GM18909 (cell line): Measurements from ENCODE around the gene INSL4.

ENCODE experiments used
- ATAC-seq: cut with Tn5 transposase; IDR thresholded peaks from one replicate; pipeline ENCODE4 v1.9.1; 2021; ENCODE audit warnings: mild to moderate bottlenecking; ENCODE audit not compliant: unreplicated experiment, poor library complexity

The INSL4 gene

DNA sequence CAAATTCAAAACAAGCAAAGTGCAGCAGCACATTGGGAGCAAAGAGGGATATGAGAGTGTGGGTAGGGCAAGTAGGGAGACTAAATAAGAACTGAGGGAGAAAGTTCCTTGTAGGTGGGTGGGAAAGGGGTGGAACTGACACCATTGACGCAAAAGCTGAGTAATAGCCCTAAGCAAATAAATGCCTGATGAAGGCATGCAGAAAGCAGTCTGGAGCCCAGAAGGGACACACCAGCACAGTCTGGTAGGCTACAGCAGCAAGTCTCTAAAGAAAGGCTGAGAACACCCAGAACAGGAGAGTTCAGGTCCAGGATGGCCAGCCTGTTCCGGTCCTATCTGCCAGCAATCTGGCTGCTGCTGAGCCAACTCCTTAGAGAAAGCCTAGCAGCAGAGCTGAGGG is at the start of gene INSL4:
Gene INSL4, plus strand, starts transcription at position 208 of the 400 bp plus-strand sequence. Its CDS starts 105 bp downstream, at position 313.
- ATAC-seq, result no peak

DNA sequence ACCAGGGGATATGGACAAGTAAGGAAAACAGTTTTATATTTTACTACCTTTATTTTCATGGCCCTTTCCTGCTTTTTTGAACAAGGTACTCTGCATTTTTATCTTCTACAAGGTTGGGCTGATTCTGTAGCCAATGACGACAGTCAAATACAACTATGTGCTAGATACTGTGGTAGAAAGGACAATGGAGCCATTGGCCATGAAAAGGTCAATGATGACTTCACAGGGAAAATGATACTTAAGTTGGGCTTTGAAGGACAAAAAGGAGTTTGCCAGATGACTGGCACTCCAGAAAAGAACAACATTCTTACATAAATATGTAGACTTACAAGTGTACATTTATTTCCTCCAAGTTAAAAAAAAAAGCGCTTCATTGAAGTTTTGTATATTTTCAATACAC is 46.4 kb upstream of the INSL4 start:
- no peak for ATAC-seq

DNA sequence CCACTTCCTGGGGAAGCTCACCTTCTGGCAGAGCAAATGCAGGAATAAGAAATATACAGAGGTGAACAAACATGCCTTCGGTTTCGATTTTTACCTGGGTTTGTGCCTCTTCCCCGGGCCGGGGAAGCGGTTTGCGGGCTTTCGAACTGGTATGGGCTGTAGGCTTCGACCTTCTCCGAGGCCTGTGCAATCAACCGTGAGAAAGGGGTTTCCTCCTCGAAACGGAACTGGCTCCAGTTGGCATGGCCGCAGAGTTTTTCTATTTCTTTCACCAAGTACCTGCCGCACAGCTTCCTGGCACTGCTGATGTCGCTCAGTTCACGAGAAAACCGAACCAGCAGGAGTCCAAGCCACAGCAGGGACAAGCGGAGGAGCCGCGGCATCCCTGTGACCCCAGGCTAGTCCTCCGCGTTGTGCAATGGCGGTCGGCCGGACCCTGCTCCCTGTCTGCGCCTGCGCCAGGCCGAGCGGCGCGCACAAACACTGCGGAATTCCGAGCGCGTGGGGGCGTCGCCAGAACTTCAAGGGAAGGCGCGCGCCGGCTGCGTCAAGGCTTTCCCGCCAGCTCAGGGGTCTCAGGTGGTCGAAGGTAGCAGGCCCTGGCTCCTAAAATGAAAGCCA is 45.9 kb upstream of the INSL4 start, which contains the start of gene INSL6:
Gene INSL6, minus strand, starts transcription at position 420 of the 621 bp plus-strand sequence. Its CDS starts 37 bp downstream, at position 383.
- no peak for ATAC-seq

DNA sequence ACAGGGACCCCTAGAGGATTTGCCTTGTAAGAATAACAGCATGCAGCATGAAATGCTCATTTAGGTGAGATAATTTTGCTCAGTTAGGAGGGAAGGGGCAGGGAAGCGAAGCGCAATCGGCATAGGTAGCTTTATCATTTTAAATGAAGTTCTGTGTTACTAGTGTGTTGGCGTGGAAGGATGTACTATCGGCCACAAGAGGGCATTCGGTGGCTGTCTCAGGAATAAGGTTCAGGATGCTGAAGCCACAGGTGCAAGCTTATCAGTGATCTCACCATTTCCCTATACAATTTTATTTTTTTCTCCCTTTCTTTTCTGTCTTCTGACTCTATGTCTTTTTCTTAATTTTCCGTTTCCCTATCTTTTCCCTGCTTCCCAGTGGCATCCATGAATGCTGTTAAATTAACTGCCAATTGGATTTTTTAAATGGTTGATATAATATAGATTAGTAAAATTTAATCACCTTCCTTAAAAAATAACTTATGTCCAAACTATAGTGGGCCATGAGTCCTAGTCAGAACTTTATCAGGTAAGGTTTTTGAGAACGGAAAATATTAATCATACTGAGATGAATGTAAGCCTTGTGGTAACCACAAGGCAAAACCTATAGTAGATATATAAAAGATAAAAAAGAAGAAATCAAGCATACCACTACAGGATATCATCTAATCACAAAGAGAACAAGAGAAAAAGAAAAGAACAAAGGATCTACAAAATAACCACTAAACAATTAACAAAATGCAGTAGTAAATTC is 44.6 kb upstream of the INSL4 start:
- ATAC-seq, result peak; percentile 50

DNA sequence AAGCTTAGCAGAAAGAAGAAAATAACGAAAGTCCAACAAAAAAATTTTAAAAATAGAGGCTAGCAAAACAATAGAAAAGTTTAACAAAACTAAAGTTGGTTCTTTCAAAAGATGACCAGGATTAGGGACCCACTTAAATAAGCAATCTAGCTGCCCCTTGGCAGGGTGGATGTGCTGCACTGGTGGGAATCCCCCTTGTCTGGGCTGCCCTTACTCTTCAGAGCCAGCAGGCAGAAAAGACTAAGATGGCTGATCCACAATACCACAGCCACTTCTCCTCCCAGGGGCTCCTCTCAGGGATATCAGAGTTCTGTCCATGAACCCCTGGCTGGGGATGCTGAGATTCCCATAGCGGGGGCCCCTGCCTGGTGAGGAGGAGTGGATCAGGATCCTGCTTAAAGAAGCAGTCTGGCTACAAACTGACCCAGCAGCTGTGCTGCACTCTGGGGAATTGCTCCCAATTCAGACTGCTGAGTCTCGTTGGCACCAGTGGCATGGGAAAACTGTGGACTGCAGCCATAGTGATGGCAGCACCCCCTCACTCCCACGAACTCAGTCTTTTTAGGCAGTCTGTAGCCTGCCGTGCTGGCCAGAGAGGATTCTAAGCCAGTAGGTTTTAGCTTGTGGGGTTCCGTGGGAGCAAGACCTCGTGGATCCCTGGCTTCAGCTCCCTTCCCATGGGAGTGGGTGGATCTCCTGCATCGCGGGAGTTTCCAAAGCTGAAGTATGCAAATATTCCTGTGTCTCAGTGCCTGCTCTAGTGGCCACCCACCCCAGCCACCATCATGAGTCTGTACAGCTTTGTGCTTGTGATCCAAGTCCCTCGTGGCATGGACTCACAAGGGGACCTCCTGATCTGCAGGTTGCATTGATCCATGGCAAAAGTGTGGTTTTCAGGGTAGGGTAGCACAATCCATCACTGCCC is 42.9 kb upstream of the INSL4 start:
- no peak for ATAC-seq

DNA sequence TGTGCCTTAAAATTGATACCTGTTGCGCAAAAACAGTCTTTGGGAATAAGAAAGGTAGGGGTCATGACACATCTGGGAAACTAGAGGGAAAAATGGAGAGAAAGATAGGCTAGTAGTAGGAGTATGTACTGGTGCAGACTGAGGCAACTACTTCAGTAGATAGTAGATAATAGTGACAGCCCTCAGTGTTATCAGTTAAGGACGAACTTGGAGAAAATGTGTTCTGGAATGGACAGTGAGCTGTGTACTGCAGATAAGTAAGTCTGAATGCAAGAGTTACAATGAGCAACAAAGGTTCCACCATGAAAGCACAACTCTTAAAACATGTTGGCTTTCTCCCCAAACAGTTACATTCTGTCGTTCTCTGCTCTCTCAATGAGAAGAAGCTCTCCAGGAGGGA is 39.2 kb upstream of the INSL4 start:
- no peak for ATAC-seq

DNA sequence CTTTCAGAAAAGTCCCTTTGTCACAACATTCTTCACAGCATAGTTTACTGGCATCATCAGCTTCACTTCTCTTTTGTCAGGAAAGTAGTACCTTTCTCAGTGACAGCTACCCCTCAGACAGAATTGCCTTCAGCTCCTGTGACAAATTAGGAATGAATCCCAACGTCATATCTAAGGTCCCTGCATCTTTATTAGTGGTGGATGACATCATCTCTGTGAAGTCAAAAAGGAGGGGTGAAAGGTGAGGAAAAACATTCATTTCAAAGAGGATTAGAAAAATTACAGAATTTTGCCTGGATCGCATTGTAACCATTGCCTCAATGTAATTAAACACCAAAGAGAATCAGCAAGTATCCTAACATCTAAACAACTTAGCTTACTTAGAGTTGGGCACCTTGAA is 37.9 kb upstream of the INSL4 start:
- no peak for ATAC-seq

DNA sequence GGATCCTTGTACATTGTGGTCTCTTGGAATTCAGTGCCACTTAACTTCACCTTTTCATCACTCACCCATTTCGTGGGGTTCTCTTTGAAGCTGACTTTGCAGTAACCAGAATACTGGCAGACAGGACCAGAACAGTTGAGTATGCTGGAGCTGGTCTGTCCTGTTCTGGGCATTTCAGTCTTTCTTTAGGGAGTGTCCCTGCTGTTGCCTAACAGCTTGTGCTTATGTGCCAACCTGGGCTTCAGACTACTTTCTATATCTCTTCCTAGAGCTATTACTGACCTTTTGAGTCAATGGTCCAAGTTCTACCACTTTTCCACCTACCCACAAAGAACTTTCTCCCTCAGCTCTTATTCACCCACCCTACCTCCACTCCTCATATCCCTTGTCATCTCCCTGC is 35.8 kb upstream of the INSL4 start:
- ATAC-seq, result no peak

DNA sequence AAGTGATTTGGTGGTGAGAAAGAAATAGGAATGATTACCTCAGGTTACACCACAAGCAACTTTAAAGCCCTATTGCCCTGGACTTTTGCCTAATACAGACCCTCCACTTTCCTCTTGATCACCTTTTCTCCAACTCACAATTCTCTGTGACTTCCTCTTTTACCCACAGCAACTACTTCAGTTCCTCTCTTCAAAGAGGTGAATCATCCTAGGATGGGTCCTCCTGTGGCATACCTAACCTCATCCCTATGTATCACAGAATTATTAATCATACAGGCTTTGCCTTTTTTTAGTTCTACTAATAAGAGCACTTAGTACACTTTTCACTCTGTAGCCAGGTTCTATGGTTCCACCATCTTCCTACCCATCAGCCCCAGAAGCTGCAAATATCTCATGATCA is 26.1 kb upstream of the INSL4 start:
- ATAC-seq, result no peak

DNA sequence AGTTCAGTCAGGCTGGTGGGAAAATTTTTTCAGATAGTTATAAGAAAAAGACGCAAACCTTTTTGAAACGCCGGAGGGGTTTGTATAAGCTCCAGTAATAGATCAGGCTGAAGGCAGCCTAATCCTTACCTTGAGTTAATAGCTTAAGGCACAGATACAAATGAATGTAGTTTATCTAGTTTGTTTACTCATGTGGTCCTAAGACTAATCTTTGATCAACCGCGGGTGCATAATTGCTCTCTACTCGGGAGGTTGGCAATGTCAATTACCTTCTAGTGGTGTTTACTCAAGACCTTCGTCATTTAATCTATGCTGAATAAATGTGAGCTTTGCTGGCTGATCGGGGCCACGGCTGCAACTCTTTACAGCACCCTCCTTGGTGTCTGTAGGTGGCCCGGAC is 665 bp upstream of the INSL4 start:
- ATAC-seq, result no peak

DNA sequence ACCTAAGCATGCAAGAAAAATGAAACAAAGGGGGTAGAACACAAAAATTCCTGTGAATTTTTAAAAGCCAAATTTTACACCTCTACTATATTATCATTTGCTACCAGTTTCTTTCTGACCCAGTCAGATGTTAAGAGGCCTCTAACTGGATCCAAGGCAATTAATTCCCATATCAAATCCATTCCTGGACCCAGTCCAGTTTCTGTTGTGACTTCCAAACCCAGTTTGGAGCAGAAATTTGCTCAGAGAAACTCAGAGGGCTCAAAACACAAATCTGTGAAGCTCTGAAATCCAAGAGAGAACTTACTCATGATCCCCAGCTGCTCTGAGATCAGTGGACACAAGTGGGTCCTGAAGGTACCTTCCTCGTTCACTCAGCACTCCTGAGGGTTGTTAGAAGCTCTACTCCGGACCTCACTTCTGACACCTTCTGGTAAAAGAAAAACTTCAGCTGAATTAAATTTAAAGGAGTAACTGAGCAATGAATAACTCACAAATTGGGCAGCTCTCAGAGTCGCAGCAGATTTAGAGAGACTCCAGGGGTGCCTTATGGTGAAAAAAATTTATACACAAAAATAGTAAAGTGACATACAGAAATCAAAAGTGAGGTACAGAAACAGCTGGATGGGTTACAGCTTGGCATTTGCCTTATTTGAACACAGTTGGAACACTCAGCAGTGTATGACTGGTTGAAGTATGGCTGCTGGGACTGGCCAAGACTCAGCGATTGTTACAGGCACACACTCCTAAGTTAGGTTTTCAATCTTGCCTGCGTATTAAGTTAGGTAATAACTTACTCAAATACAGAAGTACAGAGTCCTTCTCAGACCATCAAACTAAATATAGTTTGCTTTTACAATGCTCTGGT is 32.4 kb downstream of the INSL4 start:
- peak; percentile 68 for ATAC-seq

DNA sequence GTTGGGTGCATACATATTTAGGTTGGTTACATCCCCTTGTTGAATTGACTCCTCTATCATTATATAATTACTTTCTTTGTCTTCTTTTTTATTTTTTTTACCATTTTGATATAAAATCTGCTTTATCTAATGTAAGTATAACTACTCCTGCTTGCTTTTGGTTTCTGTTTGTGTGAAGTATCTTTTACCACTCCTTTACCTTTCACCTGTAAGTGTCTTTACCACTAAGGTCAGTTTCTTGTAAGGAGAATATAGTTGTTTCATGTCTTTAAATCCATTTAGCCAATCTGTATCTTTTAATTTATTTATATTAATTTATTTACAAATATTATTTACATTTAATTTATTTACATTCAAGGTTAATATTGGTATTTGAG is 33.0 kb downstream of the INSL4 start:
- peak; percentile 35 for ATAC-seq

DNA sequence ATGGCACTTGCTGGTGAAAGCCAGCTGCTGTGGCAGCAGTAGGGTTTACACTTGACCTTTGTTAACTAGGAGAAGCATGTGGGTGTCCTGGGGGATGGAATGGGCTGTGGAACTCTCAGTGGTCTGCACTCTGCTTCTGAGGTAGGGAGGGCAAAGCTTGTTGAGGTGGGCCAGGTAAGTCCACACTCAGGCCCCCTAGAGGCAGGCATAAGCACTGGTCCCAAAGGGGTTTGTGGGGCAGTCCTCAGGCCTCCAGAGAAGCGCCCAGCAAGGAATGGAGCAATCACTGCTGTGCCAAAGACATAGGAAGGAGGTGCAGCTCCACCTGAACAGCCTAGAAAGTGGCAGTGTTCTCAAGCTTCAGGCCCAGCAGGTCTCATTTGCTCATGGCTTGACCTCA is 34.7 kb downstream of the INSL4 start:
- ATAC-seq, result no peak

DNA sequence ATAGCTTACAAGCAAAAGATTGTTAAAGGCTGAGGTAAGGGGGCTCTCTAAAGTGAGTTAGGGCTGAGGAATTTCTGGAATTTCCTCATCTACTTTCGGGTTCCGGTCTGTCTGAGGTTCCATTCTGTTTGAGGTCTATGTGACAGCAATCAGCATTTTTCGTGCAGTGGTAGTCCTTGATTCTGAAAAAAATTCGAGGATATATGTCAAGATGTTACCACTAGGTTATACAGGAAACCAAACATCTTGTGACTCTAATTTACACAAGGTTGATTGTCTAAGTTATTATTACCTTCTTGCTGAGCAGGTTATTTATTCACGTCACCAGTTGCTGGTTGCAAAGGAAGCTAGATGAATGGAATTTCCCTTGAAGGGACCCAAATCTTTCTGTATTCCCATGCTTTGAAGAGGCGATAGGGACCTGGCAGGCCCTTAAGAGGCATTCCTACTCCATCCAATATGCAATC is 38.1 kb downstream of the INSL4 start:
- no peak for ATAC-seq

DNA sequence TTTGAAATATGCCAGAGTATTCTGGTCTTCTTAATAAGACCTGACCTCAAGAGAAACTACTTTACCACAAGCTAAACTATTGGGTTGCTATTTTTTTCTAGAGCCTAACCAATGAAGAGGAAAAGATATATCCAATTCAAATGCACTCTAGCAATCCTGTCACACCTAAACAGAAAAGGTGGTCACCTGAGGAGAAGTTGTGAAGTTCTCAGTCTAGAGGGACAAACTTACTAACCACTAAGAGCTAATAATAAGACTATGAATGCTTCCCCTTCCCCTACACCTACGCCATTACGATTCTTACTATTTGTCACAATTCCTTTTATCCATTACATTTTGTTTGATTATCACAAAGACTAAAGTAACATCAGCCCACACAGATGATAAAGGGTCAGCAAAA is 43.6 kb downstream of the INSL4 start:
- ATAC-seq, result no peak

DNA sequence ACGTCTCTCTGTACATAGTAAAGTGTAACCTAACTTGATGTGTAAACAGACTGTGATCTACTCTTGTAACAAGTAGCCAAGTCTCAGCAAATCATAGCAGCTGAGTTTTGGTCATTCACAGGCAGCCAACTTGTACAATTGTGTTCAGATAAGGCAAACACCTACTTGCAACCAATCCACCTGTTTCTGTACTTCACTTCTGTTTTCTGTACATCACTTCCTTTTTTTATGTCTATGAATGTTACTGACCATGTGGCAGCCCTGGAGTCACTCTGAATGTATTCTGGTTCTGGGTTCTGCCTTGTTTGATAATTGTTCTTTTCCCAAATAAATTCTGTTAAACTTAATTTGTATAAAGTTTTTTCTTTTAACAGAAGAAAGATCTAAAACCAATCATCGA is 47.3 kb downstream of the INSL4 start:
- ATAC-seq, result no peak
